AG09319 (cell line): Measurements from ENCODE around the gene RPL31.

Experiments used
- DNase-seq: peaks from one replicate; pipeline ENCODE4 v3.0.0-alpha.2; 2010; ENCODE audit warnings: low read depth; ENCODE audit errors: extremely low read depth
- TF ChIP-seq, protein P1 (sequence below): IDR thresholded peaks from 2 replicates; pipeline ENCODE4 v1.5.1; 2011; ENCODE audit warnings: low read depth, mild to moderate bottlenecking, inconsistent platforms, low read length, moderate library complexity

The RPL31 gene

DNA sequence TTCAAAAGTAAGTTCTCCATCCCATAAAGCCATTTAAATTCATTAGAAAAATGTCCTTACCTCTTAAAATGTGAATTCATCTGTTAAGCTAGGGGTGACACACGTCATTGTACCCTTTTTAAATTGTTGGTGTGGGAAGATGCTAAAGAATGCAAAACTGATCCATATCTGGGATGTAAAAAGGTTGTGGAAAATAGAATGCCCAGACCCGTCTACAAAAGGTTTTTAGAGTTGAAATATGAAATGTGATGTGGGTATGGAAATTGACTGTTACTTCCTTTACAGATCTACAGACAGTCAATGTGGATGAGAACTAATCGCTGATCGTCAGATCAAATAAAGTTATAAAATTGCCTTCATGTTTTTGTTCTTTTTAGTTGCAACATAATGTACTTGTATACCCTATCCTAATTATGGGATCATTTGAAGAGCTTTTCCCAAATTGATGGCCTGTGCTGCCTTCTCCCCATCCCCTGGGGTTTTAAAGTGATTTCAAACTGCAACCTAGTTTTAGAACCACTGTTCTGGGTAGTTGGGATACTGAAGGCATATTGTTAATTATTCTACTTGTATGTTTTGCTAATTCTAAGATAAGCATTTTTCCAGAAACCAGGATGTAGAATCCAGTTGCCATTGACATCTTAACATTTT lies 4.1 kb downstream of the RPL31 start:
- TF ChIP-seq, protein P1, sequence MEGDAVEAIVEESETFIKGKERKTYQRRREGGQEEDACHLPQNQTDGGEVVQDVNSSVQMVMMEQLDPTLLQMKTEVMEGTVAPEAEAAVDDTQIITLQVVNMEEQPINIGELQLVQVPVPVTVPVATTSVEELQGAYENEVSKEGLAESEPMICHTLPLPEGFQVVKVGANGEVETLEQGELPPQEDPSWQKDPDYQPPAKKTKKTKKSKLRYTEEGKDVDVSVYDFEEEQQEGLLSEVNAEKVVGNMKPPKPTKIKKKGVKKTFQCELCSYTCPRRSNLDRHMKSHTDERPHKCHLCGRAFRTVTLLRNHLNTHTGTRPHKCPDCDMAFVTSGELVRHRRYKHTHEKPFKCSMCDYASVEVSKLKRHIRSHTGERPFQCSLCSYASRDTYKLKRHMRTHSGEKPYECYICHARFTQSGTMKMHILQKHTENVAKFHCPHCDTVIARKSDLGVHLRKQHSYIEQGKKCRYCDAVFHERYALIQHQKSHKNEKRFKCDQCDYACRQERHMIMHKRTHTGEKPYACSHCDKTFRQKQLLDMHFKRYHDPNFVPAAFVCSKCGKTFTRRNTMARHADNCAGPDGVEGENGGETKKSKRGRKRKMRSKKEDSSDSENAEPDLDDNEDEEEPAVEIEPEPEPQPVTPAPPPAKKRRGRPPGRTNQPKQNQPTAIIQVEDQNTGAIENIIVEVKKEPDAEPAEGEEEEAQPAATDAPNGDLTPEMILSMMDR: no peak
- DNase-seq: no peak

DNA sequence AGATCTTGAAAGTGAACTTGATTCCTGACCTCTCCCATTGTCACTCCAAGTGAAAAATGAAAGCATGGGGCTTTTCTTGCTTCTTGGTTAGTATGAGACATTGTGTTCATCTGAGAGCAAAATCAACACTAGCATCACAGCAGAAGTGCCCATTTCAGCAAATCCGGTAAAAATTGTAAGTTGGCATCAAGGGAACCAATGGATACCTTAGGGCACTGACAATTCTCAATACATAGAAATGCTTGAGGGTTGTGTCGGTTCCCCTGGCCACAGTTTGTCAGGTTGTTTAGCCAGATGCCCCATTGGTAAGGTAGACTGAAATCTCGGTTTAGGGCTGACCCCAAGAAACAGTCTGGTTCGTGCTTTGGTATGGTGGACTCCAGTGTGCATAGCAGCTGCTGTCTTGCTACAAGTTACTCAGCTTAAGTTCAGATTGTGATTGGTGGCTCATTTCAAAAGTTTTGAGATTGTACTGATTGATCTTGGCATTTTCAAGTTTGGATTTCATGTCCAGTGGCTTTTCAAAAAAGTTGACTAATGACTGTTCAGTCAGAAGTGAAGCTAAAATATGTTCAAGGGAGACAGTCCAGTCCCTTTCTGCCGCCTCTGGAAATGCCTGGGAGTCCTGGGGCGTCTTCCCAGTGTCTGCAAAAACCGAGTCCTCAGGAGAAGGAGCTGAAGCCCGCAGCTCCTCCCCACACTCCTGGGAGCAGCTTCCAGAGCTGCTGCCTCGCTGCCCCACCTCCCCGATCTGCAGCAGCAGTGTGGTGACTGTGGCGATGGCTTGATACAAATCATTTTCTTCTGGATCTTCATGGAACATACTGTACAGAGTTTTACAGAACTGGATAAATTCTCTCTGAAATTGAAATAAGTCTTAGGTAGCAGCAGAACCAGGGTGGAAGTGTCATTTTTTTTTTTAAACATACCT lies 5.6 kb downstream of the RPL31 start:
- TF ChIP-seq, protein P1: no peak

DNA sequence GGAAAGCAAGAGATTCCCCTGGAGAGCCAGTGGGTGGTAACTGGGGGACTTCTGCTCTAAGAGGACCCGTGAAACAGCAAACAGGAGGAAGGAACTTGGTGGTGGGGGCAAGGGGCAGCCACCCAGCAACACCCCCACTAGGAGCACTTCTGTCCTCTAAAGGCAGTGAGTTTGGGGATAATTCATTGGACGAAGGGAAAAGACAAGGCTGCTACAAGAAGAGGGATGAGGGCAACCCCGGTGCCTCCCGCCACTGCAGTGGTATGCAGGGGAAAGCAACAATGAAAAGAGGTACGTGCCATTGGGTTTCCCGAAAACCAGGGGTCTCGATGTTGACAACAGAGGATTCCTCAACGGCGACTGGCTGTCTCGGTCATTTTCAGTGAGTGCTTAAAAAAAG lies 9.1 kb downstream of the RPL31 start:
- TF ChIP-seq, protein P1: no peak
- DNase-seq: no peak

More for the DNA sequence above, 5.6 kb downstream of the RPL31 start:
- no peak for DNase-seq

DNA sequence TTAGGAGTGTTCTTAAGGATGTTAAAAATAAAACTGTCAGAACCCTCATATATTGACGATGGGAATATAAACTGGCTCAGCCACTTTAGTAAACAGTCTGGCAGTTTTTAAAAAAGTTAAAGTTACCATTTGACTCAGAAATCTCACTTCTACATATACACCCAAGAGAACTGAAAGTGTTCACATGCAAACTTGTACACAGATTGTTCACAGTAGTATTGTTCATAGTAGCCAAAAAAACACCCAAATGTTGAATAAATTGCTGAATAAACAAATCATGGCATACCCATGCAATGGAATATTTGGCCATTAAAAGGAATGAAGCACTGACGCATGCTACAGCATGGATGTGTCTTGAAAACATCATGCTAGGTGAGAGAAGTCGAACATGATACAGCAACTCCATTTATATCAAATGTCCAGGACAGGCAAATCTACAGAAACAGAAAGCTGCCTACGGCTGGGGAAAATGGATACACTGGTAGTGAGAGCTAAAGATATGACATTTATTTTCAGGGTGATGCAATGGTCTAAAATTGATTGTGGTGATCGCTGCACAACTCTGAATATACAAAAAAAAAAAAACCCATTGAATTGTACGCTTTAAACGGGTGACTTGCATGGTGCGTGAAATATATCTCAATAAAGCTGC lies 10.1 kb downstream of the RPL31 start:
- TF ChIP-seq, protein P1: no peak
- no peak for DNase-seq

DNA sequence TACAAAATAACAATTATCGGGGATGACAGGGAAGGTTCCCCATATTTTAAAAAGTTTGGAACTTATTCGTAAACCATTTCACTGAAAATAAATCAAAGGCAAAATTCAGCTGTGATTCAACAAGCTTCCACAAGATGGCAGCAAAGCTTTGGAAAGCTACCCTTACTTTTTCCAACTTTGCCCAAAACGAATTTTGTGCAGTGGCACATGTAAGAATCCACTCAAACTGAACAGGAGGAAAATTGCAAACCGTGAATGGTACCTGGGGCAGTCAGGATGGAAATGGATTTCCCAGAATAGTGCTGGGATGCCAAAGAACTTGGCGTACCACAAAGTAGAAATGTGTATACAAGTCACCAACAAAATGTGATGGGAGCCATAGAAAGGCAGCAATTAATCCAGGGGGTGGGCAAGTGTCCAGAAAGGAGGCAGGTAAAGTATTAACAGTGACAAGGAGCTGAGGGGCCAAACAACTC lies 10.7 kb downstream of the RPL31 start:
- TF ChIP-seq, protein P1: peak; percentile 71
- peak; percentile 16 for DNase-seq

DNA sequence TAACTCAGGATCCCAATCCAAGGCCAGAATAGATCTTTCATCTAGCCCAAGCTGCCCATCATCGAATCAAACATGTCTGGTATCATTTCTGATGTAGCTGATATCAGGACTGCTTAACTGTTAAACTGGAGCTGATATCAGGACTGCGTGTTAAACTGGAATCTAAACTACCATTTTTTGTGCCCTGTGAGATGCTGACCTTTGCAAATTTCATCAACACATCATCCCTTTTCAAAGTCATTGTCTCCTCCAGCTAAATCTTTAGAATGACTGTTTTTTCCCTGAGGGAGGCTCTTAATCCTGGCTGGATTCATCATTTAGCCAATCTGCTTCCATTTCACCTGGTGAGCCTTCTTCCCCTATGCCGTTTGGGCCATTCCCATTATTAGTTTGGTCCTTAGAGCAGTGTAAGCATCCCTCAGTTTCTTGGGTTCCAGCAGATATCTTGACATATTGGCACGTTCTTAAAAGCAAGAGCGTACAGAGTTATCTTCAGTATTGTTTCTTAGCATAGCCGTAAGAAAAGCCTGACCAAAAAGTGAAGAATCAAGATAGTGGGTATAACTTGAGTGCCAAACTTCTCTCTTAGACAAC lies 12.3 kb downstream of the RPL31 start:
- no peak for DNase-seq
- TF ChIP-seq, protein P1: no peak
